Measurements from ENCODE around the gene CCDC51.
A peak's percentile ranks its signal among the peaks of the same experiment; 100 is the strongest.
"Not testable (repeated sequence)": the region's sequence is repeated elsewhere in the genome, so short reads cannot be mapped to it uniquely, and the experiment has no call there.

The CCDC51 gene

DNA sequence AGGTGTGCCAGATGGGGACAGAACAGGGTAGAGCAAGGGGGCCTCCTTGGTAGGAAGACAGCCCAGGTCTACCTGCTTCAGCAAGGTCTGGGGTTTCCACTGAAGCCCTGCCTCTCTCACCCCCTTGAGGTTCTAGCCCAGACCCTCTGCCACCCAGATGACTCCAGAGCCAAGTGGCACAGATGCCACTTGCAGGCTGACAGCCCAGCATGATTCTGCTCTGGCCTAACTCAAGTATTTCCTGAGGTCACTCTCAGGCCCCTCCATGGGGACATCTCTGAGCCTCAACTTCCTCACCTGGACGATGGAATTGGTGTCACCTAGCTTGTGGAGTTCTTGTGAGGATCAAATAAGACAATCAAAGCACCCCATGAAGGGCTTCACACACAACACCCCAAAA, 33.9 kb downstream of the CCDC51 start:
- no peak for DNase-seq (ENCODE audit: low read depth in 3 of 3)

- DNase-seq (ENCODE audit: low read depth in 3 of 3): no peak
Observed at GRCh38 chr3:48405343-48405881, 34.5 kb downstream of the CCDC51 start.

DNA sequence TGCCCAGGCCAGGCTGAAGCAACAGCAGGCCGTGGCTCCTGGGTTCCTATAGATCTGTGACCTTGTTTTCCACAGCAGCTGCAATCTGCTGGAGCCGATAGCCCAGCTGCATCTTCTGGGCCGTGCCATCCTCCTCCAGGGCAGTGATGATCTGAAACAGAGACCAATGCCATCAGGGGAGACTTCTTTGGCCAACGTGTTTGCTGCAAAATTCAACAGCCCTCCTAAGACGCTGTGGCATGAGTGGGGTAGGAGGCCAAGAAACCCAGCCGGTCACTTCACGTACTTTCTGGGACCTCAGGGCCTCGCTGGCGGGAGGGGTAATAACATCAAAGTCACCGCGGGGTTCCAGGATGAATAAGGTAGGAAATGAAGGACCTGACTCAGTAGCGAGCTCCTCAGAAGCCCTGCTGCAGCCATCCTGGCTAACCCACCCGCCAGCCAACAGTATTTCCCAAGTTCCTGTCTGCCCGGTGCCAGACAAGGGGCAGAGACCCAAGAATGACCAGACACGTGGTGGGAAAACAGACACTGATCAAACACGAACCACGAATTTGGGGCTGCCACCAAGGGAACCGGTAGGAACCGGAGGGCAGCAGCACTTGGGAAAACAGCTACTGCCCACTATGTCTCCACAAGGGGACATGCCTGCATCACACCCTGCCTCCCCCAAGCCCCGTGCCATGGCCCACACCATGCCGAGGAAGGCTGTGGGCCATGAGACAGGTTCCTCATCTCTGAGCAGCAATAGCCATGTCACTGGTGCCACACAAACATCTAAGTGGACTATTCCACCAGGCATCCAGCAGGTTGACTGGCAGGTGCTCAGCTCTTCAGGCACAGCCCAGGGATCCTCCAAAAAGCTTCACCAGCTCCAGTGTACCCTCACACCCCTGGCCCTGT, 35.2 kb downstream of the CCDC51 start:
- no peak for DNase-seq (ENCODE audit: low read depth in 3 of 3)

DNA sequence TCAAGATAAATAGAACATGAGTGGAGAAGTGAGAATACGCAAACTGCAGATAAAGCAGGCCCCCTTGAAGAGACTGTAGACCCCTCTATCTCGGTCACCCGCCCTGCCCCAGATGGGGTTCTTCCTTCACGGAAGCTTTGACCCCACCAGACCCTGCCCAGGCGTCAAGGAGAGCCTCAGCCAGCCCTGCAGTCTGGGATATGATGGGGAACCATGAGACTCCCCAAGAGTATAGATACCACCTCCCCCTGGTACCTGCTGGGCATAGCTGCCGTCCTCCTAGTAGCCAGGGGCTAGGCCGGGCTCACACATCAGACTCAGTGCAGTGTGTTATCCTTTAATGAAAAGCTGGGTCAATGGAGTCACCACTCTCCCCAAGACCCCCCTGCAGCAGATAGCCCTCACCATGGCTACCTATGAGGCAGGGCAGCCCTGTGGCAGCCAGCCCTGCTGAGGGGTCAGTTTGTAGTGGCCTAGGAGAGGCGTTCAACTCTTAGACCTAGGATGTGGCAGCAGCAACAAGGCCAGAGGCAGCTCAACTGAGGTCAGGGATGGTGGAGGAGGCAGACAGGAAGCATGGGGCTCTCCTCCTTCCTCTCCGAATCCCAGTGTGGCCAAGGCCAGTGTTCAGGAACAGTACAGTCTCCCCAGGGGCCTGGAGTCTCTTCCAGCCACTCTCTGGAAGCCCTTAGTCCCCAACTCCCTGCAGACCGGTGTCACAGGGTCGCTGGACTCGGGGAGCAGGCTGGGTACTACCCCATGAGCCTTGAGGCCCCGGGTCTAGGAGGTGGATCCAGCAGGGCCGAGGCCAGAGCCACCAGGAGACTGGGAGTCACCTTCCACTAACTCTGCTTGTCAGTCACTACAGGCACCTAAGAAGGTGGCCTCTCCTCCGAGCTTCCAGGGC, 36.1 kb downstream of the CCDC51 start:
- no peak for DNase-seq (ENCODE audit: low read depth in 3 of 3)

GRCh38 chr3:48402907-48403306, 37.0 kb downstream of the CCDC51 start:
- DNase-seq (ENCODE audit: low read depth in 3 of 3): no peak

- no peak for DNase-seq (ENCODE audit: low read depth in 3 of 3)
Observed at GRCh38 chr3:48402281-48402732, 37.6 kb downstream of the CCDC51 start.

DNA sequence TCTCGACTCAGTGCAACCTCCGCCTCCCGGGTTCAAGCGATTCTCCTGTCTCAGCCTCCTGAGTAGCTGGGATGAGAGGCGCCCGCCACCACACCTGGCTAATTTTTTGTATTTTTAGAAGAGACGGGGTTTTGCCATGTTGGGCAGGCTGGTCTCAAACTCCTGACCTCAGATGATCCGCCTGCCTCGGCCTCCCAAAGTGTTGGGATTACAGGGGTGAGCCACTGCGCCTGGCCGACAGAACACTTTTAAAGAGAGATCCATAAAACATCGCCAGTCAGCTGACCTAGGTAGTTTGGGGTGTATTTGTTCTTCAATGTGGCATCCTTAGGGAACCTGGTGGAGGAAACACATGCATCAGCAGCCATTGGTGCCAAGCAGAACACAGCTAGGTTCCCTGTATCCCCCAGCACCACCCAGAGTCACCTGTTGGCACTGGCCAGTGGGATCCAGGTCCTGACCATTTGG, 38.5 kb downstream of the CCDC51 start:
- not testable (repeated sequence) for DNase-seq (ENCODE audit: low read depth in 3 of 3)

DNA sequence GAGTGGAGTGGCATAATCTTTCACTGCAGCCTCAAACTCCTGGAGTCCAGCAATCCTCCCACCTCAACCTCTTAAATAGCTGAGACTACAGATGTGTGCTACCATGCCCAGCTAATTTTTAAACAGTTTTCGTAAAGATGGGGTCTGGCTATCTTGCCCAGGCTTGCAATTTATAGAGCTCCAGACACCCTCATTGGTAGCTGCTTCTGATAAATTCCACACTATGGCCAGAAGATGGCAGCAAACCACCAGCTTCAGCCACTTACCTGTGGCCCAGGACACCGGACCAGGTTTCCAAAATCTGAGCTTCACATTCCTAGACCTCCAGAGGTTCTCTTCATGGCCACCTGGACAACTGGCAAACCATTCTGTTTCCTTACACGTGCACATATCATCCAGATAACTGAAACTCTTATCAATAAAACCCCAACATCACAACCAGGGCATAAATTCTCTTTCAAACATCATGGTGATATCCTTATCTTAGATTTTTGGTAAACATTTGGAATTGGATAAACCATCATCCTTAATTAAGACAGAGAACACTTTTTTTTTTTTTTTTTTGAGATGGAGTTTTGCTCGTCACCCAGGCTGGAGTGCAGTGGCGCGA, 39.0 kb downstream of the CCDC51 start:
- peak; percentile 21 to 47 (median 47) for DNase-seq (ENCODE audit: low read depth in 3 of 3)

DNA sequence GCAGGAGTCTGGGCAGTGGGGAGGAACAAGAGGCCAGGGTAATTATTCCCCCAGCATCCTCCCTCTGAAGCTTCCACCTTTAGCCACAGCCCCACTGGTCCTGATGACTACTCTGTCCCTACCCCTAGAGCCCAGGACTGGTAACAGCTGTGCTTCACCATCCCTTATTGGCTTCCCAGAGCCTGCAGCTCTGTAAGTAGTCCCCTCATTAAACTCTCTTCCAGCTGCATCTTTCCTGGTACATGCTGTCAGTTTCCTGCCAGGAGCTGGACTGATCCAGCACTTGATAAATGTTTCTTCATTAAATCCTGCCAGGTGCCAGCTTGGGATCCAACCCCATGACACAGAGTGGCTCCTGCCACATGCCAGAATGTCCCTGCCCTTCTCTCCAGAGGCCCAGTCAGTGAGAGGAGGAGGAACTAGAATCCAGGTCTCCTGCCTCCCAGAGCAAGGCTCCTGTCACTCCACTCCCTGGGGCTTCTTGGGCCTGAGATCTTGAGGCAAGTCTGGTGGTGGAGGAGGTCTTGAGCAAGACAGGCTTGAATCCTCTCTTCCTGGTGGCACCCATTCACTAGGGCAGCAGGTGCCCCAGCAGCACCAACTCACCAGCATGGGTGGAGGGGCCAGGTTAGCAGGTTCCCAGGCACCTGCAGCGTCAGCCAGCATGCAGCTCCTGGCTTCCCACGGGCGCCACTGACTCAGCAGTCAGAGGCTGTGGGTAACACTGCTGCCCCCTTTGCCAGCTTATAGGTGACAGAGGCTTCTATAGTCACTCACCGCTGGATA, 40.3 kb downstream of the CCDC51 start:
- DNase-seq (ENCODE audit: low read depth in 3 of 3): no peak

DNA sequence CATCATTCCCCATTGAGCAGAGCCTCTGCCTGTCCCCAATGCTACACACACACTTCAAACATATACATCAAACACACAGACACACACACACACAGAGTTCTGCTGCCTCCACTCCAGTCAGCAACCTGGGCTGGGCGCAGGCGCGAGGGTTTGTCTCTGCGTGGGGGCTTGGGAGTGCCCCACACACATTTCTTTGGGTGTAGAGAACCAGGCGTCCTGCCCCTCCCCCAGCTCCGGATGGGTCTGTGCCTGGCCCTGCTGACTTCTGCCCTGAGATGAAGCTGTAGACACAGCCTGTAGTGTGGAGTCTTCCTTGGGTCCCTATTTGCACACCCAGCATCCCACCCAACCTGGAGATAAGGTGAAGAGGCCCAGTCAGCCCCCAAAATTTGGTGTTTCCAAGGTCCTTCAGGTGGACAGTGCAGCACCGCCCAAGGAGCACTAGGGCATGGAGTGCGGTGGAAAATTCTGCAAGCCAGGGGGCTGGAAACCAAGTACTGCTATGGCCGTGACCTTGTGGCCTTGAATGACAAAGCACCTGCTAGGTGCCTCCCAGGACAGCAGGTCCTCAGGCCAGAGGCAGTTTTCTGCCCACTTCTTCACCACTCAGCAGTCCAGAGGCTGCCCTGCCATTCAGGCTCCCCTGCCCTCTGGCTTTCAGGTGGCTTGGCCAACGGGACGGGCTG, 41.1 kb downstream of the CCDC51 start:
- no peak for DNase-seq (ENCODE audit: low read depth in 3 of 3)

GRCh38 chr3:48397767-48398681, 41.9 kb downstream of the CCDC51 start:
- DNase-seq (ENCODE audit: low read depth in 3 of 3): no peak

GRCh38 chr3:48395714-48396113, 44.2 kb downstream of the CCDC51 start:
- no peak for DNase-seq (ENCODE audit: low read depth in 3 of 3)

GRCh38 chr3:48394391-48394790, 45.5 kb downstream of the CCDC51 start:
- DNase-seq (ENCODE audit: low read depth in 3 of 3): no peak

DNA sequence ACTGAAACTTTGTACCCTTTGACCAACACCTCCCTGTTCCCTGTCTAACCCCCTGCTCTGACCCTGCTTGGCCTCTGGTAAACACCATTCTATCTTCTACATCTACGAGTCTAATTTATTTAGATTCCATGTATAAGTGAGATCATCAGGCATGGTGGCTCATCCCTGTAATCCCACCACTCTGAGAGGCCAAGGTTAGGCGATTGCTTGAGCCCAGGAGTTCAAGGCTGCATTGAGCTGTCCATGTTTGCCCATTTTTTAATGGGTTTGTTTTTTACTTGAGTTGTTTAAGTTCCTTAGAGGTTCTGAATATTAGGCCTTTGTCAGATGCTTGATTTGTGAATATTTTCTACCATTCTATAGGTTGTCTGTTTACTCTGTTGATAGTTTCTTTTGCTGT, 51.0 kb downstream of the CCDC51 start:
- DNase-seq (ENCODE audit: low read depth in 3 of 3): no peak

- DNase-seq (ENCODE audit: low read depth in 3 of 3): no peak
Observed at GRCh38 chr3:48387634-48388033, 52.3 kb downstream of the CCDC51 start.
